Effector memory CD8-positive, alpha-beta T cell (primary cell): Measurements from ENCODE around the gene ACTR2.
A peak's percentile ranks its signal among the peaks of the same experiment; 100 is the strongest.
"Not testable (repeated sequence)": the region's sequence is repeated elsewhere in the genome, so short reads cannot be mapped to it uniquely, and the experiment has no call there.

ENCODE experiments used
- ATAC-seq: fragments of 150-1000 bp; cut with Tn5 transposase; replicated peaks from 2 replicates; pipeline ENCODE4 v1.10.0; 2021; ENCODE audit warnings: mild to moderate bottlenecking, moderate library complexity
- DNase-seq, 3 experiments: peaks; one replicate each; pipeline ENCODE4 v3.0.0; 2021
- H3K27ac Mint-ChIP-seq, 2 donors: one replicate each; pipeline ENCODE4 v1.8.0; 2022; ENCODE audit warnings: mild to moderate bottlenecking in 2 of 2, mixed read lengths in 2 of 2, moderate library complexity in 2 of 2
- H3K27me3 Mint-ChIP-seq, 2 donors: one replicate each; pipeline ENCODE4 v1.8.0; 2022; ENCODE audit warnings: mixed read lengths in 2 of 2
- H3K36me3 Mint-ChIP-seq: one replicate; pipeline ENCODE4 v1.8.0; 2022; ENCODE audit warnings: mild to moderate bottlenecking, moderate library complexity, mixed read lengths; ENCODE audit not compliant: insufficient read depth
- H3K4me1 Mint-ChIP-seq, 2 donors: one replicate each; pipeline ENCODE4 v1.8.0; 2022; ENCODE audit warnings: low read depth in 2 of 2, mixed read lengths in 2 of 2
- H3K4me3 Mint-ChIP-seq, 2 donors: one replicate each; pipeline ENCODE4 v1.8.0; 2022; ENCODE audit warnings: mild to moderate bottlenecking in 2 of 2, mixed read lengths in 2 of 2, moderate library complexity in 2 of 2
- H3K9me3 Mint-ChIP-seq, 2 donors: one replicate each; pipeline ENCODE4 v1.8.0; 2022; ENCODE audit warnings: mixed read lengths in 2 of 2

The ACTR2 gene

GRCh38 chr2:65252640-65253039 is 25.0 kb downstream of the ACTR2 start:
- no peak overlapping the region for H3K4me3 Mint-ChIP-seq
- no peaks in the 10 kb centered on the region for H3K9me3 Mint-ChIP-seq
- peaks cover 83% of the 10 kb centered on the region for H3K36me3 Mint-ChIP-seq
- no peak for DNase-seq
- H3K4me1 Mint-ChIP-seq = peaks cover 12 to 38% of the 10 kb centered on the region in 2 donors
- no peak for ATAC-seq
- no peaks in the 10 kb centered on the region for H3K27me3 Mint-ChIP-seq
- H3K27ac Mint-ChIP-seq = no peak overlapping the region

GRCh38 chr2:65255356-65255755 is 27.7 kb downstream of the ACTR2 start:
- ATAC-seq (no peak), DNase-seq (no peak)
- Mint-ChIP-seq H3K27ac (no peak overlapping the region), H3K27me3 (no peaks in the 10 kb centered on the region), H3K36me3 (peaks cover 82% of the 10 kb centered on the region), H3K4me3 (no peak overlapping the region), H3K9me3 (no peaks in the 10 kb centered on the region), H3K4me1 (peaks cover 10 to 34% of the 10 kb centered on the region in 2 donors)

- Mint-ChIP-seq H3K36me3 (peaks cover 82% of the 10 kb centered on the region), H3K9me3 (no peaks in the 10 kb centered on the region), H3K4me3 (no peak overlapping the region), H3K27ac (no peak overlapping the region), H3K27me3 (no peaks in the 10 kb centered on the region), H3K4me1 (peaks cover 10 to 34% of the 10 kb centered on the region in 2 donors)
- ATAC-seq (no peak), DNase-seq (no peak)
Observed at GRCh38 chr2:65256054-65256453, 28.4 kb downstream of the ACTR2 start.

GRCh38 chr2:65257866-65258265 is 30.2 kb downstream of the ACTR2 start:
- peaks cover 84% of the 10 kb centered on the region for H3K36me3 Mint-ChIP-seq
- not testable (repeated sequence) for DNase-seq, H3K9me3 Mint-ChIP-seq, H3K4me3 Mint-ChIP-seq, ATAC-seq, H3K27me3 Mint-ChIP-seq
- peaks cover 9 to 36% of the 10 kb centered on the region in 2 donors for H3K4me1 Mint-ChIP-seq
- peak overlapping the region; percentile 26 to 56 for H3K27ac Mint-ChIP-seq

GRCh38 chr2:65261676-65262075 is 34.0 kb downstream of the ACTR2 start:
- Mint-ChIP-seq H3K9me3 (no peaks in the 10 kb centered on the region), H3K27ac (peak overlapping the region in 1 of 2 donors; percentile 79), H3K27me3 (no peaks in the 10 kb centered on the region), H3K4me3 (no peak overlapping the region), H3K4me1 (peaks cover 16 to 43% of the 10 kb centered on the region in 2 donors), H3K36me3 (peaks cover 91% of the 10 kb centered on the region)
- ATAC-seq (no peak), DNase-seq (no peak)

GRCh38 chr2:65263262-65263661 is 35.6 kb downstream of the ACTR2 start:
- no peak for ATAC-seq
- no peak overlapping the region for H3K4me3 Mint-ChIP-seq
- DNase-seq = no peak
- no peaks in the 10 kb centered on the region for H3K27me3 Mint-ChIP-seq
- peaks cover 11 to 32% of the 10 kb centered on the region in 2 donors for H3K4me1 Mint-ChIP-seq
- peaks cover 88% of the 10 kb centered on the region for H3K36me3 Mint-ChIP-seq
- H3K9me3 Mint-ChIP-seq = no peaks in the 10 kb centered on the region
- H3K27ac Mint-ChIP-seq = no peak overlapping the region

GRCh38 chr2:65263986-65264385 is 36.4 kb downstream of the ACTR2 start:
- H3K27me3 Mint-ChIP-seq = no peaks in the 10 kb centered on the region
- no peak overlapping the region for H3K4me3 Mint-ChIP-seq
- no peaks in the 10 kb centered on the region for H3K9me3 Mint-ChIP-seq
- peaks cover 91% of the 10 kb centered on the region for H3K36me3 Mint-ChIP-seq
- no peak for ATAC-seq
- H3K27ac Mint-ChIP-seq = peak overlapping the region in 1 of 2 donors; percentile 60
- no peak for DNase-seq
- H3K4me1 Mint-ChIP-seq = peaks cover 10 to 25% of the 10 kb centered on the region in 2 donors

GRCh38 chr2:65264821-65265670 is 37.4 kb downstream of the ACTR2 start:
- Mint-ChIP-seq H3K27me3 (no peaks in the 10 kb centered on the region), H3K36me3 (peaks cover 94% of the 10 kb centered on the region), H3K4me1 (peaks cover 13 to 25% of the 10 kb centered on the region in 2 donors), H3K27ac (peak overlapping the region in 1 of 2 donors; percentile 60), H3K9me3 (no peaks in the 10 kb centered on the region), H3K4me3 (no peak overlapping the region)
- DNase-seq (peak in 2 of 3 experiments; percentile 11 to 15), ATAC-seq (no peak)

GRCh38 chr2:65265671-65266045 is 38.0 kb downstream of the ACTR2 start:
- peak overlapping the region in 1 of 2 donors; percentile 42 for H3K27ac Mint-ChIP-seq
- ATAC-seq (no peak), DNase-seq (no peak)
- no peaks in the 10 kb centered on the region for H3K9me3 Mint-ChIP-seq
- H3K36me3 Mint-ChIP-seq = peaks cover 94% of the 10 kb centered on the region
- H3K4me3 Mint-ChIP-seq = no peak overlapping the region
- H3K27me3 Mint-ChIP-seq = no peaks in the 10 kb centered on the region
- H3K4me1 Mint-ChIP-seq = peaks cover 13 to 25% of the 10 kb centered on the region in 2 donors

GRCh38 chr2:65267008-65267407 is 39.4 kb downstream of the ACTR2 start:
- Mint-ChIP-seq H3K36me3 (peaks cover 95% of the 10 kb centered on the region), H3K9me3 (no peaks in the 10 kb centered on the region), H3K4me3 (no peak overlapping the region), H3K27me3 (no peaks in the 10 kb centered on the region), H3K4me1 (peaks cover 11 to 18% of the 10 kb centered on the region in 2 donors), H3K27ac (peak overlapping the region; percentile 8 to 42)
- ATAC-seq (no peak), DNase-seq (no peak)

GRCh38 chr2:65268957-65269356 is 41.3 kb downstream of the ACTR2 start:
- ATAC-seq = no peak
- Mint-ChIP-seq H3K27me3 (no peaks in the 10 kb centered on the region), H3K4me3 (no peak overlapping the region), H3K27ac (peak overlapping the region in 1 of 2 donors; percentile 33), H3K4me1 (peaks cover 11 to 17% of the 10 kb centered on the region in 2 donors), H3K9me3 (no peaks in the 10 kb centered on the region), H3K36me3 (peaks cover 93% of the 10 kb centered on the region)
- DNase-seq = no peak

- Mint-ChIP-seq H3K4me1 (peaks cover 0 to 9% of the 10 kb centered on the region in 2 donors), H3K9me3 (no peaks in the 10 kb centered on the region), H3K4me3 (no peak overlapping the region), H3K36me3 (peaks cover 54% of the 10 kb centered on the region), H3K27me3 (no peaks in the 10 kb centered on the region), H3K27ac (no peak overlapping the region)
- DNase-seq (no peak), ATAC-seq (no peak)
Observed at GRCh38 chr2:65273344-65273743, 45.7 kb downstream of the ACTR2 start.

- Mint-ChIP-seq H3K4me1 (peaks cover 4 to 10% of the 10 kb centered on the region in 2 donors), H3K27ac (peak overlapping the region in 1 of 2 donors; percentile 36), H3K9me3 (no peaks in the 10 kb centered on the region), H3K27me3 (no peaks in the 10 kb centered on the region), H3K36me3 (peaks cover 35% of the 10 kb centered on the region), H3K4me3 (no peak overlapping the region)
- no peak for ATAC-seq
- DNase-seq = no peak
Observed at GRCh38 chr2:65275141-65275915, 47.7 kb downstream of the ACTR2 start.
